HT1080 (cell line): ENCODE measurements around the gene CREB5. TPM values are rescaled to one million over a fixed set of nuclear protein-coding genes. Genes with fewer than 3 reads are reported as not detected.
A peak's percentile ranks its signal among the peaks of the same experiment; 100 is the strongest.
"Not testable (repeated sequence)": the region's sequence is repeated elsewhere in the genome, so short reads cannot be mapped to it uniquely, and the experiment has no call there.

Experiments
- DNase-seq: peaks from one replicate; pipeline ENCODE4 v3.0.0-alpha.2; 2015; ENCODE audit warnings: low read depth
- total RNA-seq: library from RNA; depleted of rRNA; stranded (reverse); fragments of >200 nt; shearing (Covaris generic); gene quantifications from 2 replicates; pipeline ENCODE4 v1.2.3, GENCODE V29; 2014

Gene CREB5
- total RNA-seq, 1 experiment from 2014 or later = 9.3 TPM

DNA sequence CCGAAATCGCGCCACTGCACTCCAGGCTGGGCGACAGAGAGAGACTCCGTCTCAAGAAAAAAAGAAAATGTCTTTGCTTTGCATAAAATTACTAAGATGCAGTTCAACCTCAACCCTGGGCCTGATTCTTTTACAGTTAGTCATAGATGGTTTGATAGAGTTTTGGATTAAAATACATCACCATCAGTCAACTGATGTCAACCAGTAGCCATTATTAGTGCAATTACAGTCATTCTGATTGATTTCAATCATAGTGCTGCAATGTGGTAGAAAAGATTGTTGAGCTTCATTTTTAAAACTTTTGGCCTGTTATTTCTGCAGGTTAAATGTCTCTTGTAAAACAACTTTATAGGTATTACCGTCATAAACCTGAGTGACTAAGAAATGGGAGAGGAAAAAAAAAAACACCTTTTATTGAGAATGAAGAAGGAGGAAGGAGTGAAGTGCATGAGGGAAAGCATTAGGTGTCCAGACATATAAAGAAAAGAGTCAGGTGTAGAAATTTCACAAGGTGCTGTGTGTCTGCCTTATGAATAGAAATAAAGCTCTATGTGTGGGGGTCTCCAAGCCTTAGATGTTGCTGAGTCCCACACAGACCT, 395.2 kb downstream of the CREB5 start:
- DNase-seq = no peak

DNA sequence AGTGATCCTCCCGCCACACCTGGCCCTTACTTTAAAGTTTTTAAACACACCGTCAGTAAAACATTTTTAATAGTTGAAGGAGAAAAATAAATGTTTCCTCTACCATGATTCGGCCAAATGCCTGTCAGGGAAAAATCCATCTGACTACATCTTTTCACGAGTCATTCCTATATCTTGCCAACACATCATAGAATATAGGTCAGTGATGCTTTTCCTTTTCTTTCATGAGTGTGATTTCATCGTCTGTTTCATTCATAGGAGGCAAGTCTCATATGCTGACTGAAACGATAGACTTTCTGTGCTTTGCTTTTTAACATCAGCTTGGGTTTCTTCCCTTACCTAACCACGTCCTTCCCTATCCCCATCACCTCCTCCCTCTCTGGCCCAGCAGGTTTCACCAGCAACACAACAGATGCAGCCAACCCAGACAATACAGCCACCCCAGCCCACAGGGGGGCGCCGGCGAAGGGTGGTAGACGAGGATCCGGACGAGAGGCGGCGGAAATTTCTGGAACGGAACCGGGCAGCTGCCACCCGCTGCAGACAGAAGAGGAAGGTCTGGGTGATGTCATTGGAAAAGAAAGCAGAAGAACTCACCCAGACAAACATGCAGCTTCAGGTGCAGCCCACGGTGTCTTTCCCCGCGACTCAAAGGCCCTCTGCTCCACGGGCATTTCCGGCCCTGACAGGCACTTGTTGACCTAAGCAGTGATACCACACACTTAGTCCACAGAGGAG, 396.6 kb downstream of the CREB5 start:
- peak; percentile 48 for DNase-seq

DNA sequence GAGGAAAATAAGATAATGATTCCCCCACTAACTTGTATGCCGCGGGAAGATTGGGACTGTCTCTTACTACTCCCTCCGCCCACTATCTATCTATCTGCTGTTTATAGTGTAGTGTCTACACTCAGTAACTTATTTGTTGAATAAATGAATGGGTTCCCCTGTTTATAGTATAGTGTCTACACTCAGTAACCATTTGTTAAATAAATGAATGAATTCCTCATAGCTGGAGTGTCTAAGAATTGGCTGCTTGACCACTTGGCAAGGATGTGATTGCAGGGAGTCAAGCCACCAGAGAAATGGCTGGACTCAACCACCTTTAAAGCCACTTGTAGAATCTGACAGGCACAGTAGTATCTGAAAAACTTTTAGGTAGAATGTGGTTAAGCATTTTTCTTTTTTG, 398.7 kb downstream of the CREB5 start:
- DNase-seq = no peak

- no peak for DNase-seq
Observed at GRCh38 chr7:28811701-28812430, 399.5 kb downstream of the CREB5 start.

DNA sequence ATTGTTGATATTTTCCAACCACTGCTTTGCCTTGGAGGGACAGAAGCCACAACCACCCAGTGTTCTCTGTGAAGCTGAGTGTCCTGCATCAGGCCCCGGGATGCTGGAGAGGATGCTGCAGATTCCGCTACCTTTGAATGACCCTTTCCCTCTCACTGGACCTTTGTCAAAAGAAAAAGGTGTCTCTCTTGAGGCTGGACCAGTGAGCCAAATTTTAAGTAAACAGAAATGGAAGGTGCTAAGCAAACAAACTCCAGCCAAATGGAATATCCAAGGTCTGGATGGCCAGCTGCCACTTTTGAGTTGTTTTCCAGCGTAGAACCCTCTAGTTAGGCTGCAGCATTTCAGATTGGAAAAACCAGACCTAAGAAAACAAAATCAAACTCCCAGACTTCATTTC, 400.3 kb downstream of the CREB5 start:
- no peak for DNase-seq

GRCh38 chr7:28813243-28813962, 401.1 kb downstream of the CREB5 start:
- no peak for DNase-seq

- no peak for DNase-seq
Observed at GRCh38 chr7:28815369-28815927, 403.1 kb downstream of the CREB5 start.

GRCh38 chr7:28815928-28816373, 403.6 kb downstream of the CREB5 start:
- no peak for DNase-seq

- no peak for DNase-seq
Observed at GRCh38 chr7:28818996-28819395, 406.7 kb downstream of the CREB5 start.

DNA sequence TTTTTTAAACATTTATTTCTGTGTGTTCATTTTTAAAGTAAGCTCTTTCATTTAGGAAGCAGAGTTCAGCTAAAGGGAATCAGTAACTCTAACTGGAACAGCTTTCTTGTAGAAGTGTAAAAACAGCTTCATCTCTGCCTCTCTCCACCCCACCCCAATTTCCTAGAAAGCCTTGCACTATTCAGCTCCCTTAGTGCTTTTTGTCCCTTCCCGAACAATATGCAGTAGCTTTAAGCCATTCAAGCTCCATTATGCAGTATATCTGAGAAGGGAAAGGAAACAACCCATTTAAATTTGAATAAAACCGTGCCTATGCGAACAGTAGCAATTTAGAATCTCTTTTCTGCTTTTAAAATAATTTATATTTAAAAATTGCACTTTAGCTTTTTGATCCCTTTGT, 411.3 kb downstream of the CREB5 start:
- no peak for DNase-seq

- DNase-seq = not testable (repeated sequence)
Observed at GRCh38 chr7:28825817-28826448, 413.6 kb downstream of the CREB5 start.

DNA sequence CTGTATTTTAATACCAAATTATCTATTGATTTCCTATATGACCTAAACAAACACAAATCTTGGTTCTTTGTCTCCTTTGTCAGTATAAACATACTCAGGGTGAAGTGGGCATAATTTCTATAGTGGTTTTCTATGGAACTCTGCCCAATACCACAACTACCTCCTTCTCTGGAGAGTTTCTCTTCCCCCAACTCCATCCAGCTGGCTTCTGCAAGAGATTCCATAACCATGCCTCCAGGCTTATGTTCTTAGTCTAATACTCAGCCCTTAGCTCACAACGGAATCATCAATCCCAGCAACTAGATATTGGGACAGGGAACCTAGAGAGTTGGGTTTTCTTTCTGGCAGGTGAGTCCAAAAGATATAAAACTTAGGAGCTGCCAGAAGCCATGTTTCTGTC, 418.5 kb downstream of the CREB5 start:
- peak; percentile 30 for DNase-seq

DNA sequence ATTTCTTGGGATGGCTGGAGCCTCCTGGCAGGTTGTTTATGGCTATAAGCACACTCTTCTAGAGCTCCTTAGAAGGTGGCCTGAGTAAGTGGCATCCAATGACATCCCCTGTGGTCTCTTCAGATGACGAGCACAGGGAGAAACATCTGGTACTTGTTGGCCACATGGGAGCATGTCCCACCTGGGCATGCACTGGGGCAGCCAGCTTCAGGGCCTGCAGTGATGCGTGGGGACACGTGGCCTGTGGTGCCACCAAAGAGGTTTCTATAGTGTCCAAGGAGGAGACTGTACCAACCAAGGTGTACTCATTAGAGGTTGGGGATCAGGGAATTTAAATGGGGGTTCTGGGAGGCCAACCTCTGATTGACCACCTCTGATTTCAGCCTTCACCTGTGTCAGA, 420.4 kb downstream of the CREB5 start:
- no peak for DNase-seq

DNA sequence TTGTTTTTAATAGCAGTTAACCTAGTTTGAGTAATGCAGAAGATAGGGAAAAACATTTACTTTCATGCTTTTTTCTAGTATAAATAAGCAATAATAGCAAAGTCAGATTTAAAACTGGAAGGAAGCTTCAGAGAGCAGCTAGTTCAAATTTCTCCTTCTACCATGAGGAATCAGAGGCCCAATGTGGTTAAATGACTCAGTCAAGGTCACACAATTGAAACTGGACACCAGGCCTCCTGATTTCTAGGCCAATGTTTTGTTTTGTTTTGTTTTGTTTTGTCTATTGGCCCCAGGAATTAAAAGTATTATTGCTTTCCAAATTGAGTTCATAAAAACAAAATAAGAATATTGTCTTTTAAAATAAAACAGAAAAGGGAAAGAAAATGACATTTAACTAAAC, 423.5 kb downstream of the CREB5 start:
- DNase-seq = peak; percentile 60

- no peak for DNase-seq
Observed at GRCh38 chr7:28836716-28837115, 424.4 kb downstream of the CREB5 start.

- no peak for DNase-seq
Observed at GRCh38 chr7:28837216-28837615, 424.9 kb downstream of the CREB5 start.

DNA sequence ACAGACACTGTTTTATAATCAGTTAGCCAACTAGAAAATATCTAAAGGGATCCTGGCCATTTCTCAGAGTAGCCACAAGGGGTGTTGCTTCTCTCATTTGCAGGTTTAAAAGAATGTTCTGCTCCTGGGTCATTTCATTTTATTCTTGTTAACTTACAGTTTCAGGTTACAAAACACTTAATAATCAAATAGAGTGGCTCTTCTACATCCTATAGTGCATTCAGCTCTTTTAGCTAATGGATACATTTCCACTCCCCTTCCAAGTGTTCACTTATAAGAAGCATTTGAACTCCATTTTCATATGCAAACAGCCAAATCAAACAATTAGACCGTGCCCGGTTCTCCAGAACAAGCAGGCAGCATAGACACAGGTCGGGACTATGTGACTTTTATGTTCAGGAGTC, 428.3 kb downstream of the CREB5 start:
- DNase-seq = no peak

DNA sequence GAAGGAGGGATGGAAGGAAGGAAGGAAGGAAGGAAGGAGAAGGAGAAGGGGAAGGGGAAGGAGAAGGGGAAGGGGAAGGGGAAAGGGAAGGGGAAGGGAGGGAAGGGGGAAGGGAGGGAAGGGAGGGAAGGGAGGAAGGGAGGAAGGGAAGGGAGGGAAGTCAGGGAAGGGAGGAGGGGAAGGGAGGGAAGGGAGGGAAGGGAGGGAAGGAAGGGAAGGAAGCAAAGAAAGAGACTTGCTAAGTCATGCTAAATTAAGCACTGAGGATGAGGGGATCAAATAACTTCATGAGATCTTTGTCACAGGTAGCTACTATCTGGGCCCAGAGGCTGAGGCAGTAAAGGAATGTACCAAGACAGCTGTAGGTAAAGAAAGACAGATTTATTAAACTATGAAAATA, 429.4 kb downstream of the CREB5 start:
- DNase-seq = no peak

GRCh38 chr7:28842769-28843295, 430.5 kb downstream of the CREB5 start:
- no peak for DNase-seq

- DNase-seq = no peak
Observed at GRCh38 chr7:28845106-28845505, 432.8 kb downstream of the CREB5 start.

DNA sequence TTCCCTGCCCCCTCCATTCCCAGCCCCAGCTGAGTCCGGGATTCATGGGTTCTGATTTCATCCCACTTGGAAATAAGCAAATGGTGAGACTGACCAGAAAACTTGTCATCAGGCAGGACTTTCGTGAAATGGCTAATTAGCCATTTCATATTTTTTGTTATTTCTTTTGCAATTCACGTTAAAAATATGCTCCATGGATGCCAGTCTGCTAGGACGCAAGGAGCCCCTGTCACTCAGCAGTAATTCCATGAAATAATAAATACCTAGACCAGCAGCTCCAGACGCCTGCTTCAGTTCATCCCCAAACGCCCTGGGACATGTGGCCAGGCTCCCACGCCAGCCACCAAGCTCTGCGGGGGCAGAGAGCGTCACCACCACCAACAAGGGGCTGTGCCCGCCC, 434.9 kb downstream of the CREB5 start:
- no peak for DNase-seq
